Naive B cell (primary cell): Measurements from ENCODE around the gene PTK7. TPM values are rescaled to one million over a fixed set of nuclear protein-coding genes. Genes with fewer than 3 reads are reported as not detected.
"Not testable (repeated sequence)": the region's sequence is repeated elsewhere in the genome, so short reads cannot be mapped to it uniquely, and the experiment has no call there.

Experiments
- ATAC-seq, 2 donors: fragments of 150-1000 bp; cut with Tn5 transposase; 2 replicates each; pipeline ENCODE4 v1.10.0; 2021; ENCODE audit warnings: low read depth in 2 of 2, mild to moderate bottlenecking in 2 of 2, moderate library complexity in 2 of 2
- DNase-seq: peaks from one replicate; pipeline ENCODE4 v3.0.0; 2022
- H3K27ac Mint-ChIP-seq, 6 donors: one replicate each; pipeline ENCODE4 v1.8.0; 2020 to 2022; ENCODE audit warnings: mild to moderate bottlenecking in 6 of 6, mixed read lengths in 6 of 6, moderate library complexity in 5 of 6, inconsistent platforms in 2 of 6
- H3K27me3 Mint-ChIP-seq, 3 donors: one replicate each; pipeline ENCODE4 v1.8.0; 2021 to 2022; ENCODE audit warnings: mixed read lengths in 3 of 3, mild to moderate bottlenecking in 1 of 3
- H3K36me3 Mint-ChIP-seq, 2 donors: one replicate each; pipeline ENCODE4 v1.8.0; 2020 to 2022; ENCODE audit warnings: mixed read lengths in 2 of 2, inconsistent platforms in 1 of 2, mild to moderate bottlenecking in 1 of 2
- H3K4me1 Mint-ChIP-seq, 3 donors: one replicate each; pipeline ENCODE4 v1.8.0; 2020 to 2022; ENCODE audit warnings: mixed read lengths in 3 of 3, inconsistent platforms in 1 of 3, mild to moderate bottlenecking in 1 of 3, moderate library complexity in 1 of 3
- H3K4me3 Mint-ChIP-seq, 8 donors: one replicate each; pipeline ENCODE4 v1.8.0; 2020 to 2022; ENCODE audit warnings: mild to moderate bottlenecking in 8 of 8, mixed read lengths in 8 of 8, moderate library complexity in 8 of 8, inconsistent platforms in 2 of 8
- H3K9me3 Mint-ChIP-seq, 7 donors: one replicate each; pipeline ENCODE4 v1.8.0; 2020 to 2022; ENCODE audit warnings: mixed read lengths in 7 of 7, mild to moderate bottlenecking in 5 of 7, inconsistent platforms in 2 of 7, moderate library complexity in 1 of 7
- polyA plus RNA-seq, 6 donors: library from polyadenylated mRNA; unstranded; fragments of 300-500 nt; fragmentation: Illumina TruSeq; gene quantifications; one replicate each; pipeline ENCODE4 v1.2.3, GENCODE V29; 2021; ENCODE audit warnings: low read depth in 6 of 6

Gene PTK7
- not detected for polyA plus RNA-seq

DNA sequence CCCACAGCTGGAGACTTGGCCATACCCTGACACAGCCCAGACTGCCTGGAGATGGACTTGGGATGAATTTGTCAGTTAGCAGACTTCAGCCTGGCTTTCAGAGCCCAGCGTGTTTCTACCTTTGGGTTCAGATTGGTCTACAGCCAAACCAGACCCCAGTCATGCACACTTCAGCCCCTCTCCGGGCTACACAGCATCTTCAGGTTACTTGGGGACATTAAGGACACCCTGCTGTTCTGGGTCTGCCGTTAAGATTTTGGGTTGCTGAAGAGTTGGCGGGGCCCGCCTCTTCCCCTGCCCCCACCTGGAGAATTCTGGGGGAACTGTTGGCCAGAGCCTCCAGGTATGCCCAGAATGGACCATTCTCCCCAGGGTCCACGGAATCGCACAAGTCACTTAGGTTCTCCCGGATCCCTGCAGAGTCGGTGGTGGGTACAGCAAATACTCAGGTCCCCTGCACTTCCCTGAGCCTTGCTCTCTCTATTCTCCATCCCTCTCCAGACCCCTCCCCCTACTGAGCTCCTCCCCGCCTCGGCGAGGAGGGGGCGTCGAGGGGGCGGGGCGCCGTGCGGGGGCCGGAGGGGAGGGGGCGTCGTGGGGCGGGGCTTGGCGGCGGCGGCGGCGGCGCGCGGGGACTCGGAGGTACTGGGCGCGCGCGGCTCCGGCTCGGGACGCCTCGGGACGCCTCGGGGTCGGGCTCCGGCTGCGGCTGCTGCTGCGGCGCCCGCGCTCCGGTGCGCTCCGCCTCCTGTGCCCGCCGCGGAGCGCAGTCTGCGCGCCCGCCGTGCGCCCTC is at the start of gene PTK7:
PTK7 (plus strand) TSS at position 645 of the 794 bp plus-strand sequence. CDS start 175 bp downstream, outside the sequence.
- H3K4me1 Mint-ChIP-seq: peaks cover 0 to 20% (median 9%) of the 10 kb centered on the region in 3 donors
- H3K9me3 Mint-ChIP-seq: peaks cover 0 to 2% (median 0%) of the 10 kb centered on the region in 7 donors
- H3K27ac Mint-ChIP-seq: no peak within 1 kb of the TSS
- peak within 1 kb of the TSS; percentile 47 to 85 (median 74) for H3K4me3 Mint-ChIP-seq
- peaks cover 18 to 20% of the 10 kb centered on the region in 2 donors for H3K36me3 Mint-ChIP-seq
- ATAC-seq: peak; percentile 63 to 76
- no peak for DNase-seq
- H3K27me3 Mint-ChIP-seq: peaks cover 13 to 19% (median 17%) of the 10 kb centered on the region in 3 donors

DNA sequence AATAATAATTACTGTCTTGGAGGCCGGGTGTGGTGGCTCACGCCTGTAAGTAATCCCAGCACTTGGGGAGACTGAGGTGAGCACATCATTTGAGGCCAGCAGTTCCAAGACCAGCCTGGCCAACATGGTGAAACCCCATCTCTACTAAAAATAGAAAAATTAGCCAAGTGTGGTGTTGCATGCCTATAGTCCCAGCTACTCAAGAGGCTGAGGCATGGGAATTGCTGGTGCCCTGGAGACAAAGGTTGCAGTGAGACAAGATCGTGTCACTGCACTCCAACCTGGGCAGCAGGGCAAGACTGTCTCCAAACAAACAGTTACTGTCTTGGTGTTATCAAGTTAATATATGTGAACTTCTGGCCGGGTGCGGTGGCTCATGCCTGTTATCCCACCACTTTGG is 49.7 kb upstream of the PTK7 start:
- H3K27ac Mint-ChIP-seq: peak overlapping the region in 2 of 6 donors; percentile 34 to 56
- DNase-seq (no peak), ATAC-seq (no peak)
- no peak overlapping the region for H3K4me3 Mint-ChIP-seq
- H3K36me3 Mint-ChIP-seq: peaks cover 11 to 28% of the 10 kb centered on the region in 2 donors
- no peaks in the 10 kb centered on the region for H3K9me3 Mint-ChIP-seq
- peaks cover 15 to 24% (median 17%) of the 10 kb centered on the region in 3 donors for H3K4me1 Mint-ChIP-seq
- H3K27me3 Mint-ChIP-seq: no peaks in the 10 kb centered on the region

DNA sequence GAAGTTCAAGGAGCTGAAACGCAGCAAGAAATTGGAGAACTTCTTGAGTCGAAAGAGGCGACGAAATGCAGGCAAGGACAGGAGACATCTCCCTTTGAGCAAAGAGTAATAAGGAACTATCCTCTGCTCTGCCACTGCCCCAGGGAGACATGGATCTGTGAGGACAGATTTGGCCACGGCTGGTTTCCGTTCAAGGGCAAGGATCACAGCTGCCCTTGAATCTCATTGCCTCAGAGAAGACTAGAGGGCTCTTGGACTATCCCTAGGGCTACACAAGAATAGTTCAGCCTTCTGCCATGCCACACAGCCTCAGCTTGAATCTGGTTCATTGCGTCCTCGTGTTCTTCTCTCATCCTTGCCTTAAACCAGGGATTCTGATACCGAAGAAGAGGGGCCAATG is 47.0 kb upstream of the PTK7 start:
- ATAC-seq (no peak), DNase-seq (no peak)
- Mint-ChIP-seq H3K27me3 (no peaks in the 10 kb centered on the region), H3K9me3 (no peaks in the 10 kb centered on the region), H3K4me1 (peaks cover 6 to 11% (median 6%) of the 10 kb centered on the region in 3 donors), H3K36me3 (peaks cover 11 to 24% of the 10 kb centered on the region in 2 donors), H3K4me3 (no peak overlapping the region), H3K27ac (no peak overlapping the region)

DNA sequence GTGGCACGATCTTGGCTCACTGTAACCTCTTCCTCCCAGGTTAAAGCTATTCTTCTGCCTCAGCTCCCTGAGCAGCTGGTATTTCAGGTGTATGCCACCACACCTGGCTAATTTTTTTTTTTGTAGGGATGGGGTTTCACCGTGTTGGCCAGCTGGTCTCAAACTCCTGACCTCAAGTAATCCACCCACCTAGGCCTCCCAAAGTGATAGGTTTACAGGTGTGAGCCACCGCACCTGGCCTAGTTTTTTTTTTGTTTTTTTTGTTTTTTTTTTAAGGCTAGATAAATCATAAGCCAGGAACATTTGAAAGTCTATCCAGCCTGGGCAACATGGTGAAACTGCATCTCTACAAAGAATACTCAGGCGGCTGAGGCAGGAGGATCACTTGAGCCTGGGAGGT is 43.8 kb upstream of the PTK7 start:
- Mint-ChIP-seq H3K4me3 (no peak overlapping the region), H3K27ac (peak overlapping the region in 3 of 6 donors; percentile 15 to 87 (median 49)), H3K4me1 (peaks cover 0 to 4% (median 0%) of the 10 kb centered on the region in 3 donors), H3K27me3 (no peaks in the 10 kb centered on the region), H3K9me3 (no peaks in the 10 kb centered on the region), H3K36me3 (peaks cover 7 to 11% of the 10 kb centered on the region in 2 donors)
- DNase-seq: no peak
- no peak for ATAC-seq

- DNase-seq: no peak
- Mint-ChIP-seq H3K4me1 (no peaks in the 10 kb centered on the region), H3K36me3 (peaks cover 6 to 10% of the 10 kb centered on the region in 2 donors), H3K27me3 (no peaks in the 10 kb centered on the region), H3K9me3 (no peaks in the 10 kb centered on the region), H3K27ac (peak overlapping the region in 2 of 6 donors; percentile 11 to 52), H3K4me3 (peak overlapping the region in 1 of 8 donors; percentile 31)
- ATAC-seq: no peak
Observed at GRCh38 chr6:43033496-43034189, 42.5 kb upstream of the PTK7 start.

- Mint-ChIP-seq H3K36me3 (peaks cover 6 to 12% of the 10 kb centered on the region in 2 donors), H3K4me3 (no peak overlapping the region), H3K9me3 (no peaks in the 10 kb centered on the region), H3K4me1 (no peaks in the 10 kb centered on the region), H3K27ac (peak overlapping the region in 3 of 6 donors; percentile 39 to 58 (median 52)), H3K27me3 (no peaks in the 10 kb centered on the region)
- no peak for ATAC-seq
- no peak for DNase-seq
Observed at GRCh38 chr6:43034190-43034525, 42.0 kb upstream of the PTK7 start.

GRCh38 chr6:43035495-43036194 is 40.5 kb upstream of the PTK7 start:
- Mint-ChIP-seq H3K4me1 (peaks cover 0 to 2% (median 0%) of the 10 kb centered on the region in 3 donors), H3K27ac (peak overlapping the region in 1 of 6 donors; percentile 65)
- DNase-seq: no peak

DNA sequence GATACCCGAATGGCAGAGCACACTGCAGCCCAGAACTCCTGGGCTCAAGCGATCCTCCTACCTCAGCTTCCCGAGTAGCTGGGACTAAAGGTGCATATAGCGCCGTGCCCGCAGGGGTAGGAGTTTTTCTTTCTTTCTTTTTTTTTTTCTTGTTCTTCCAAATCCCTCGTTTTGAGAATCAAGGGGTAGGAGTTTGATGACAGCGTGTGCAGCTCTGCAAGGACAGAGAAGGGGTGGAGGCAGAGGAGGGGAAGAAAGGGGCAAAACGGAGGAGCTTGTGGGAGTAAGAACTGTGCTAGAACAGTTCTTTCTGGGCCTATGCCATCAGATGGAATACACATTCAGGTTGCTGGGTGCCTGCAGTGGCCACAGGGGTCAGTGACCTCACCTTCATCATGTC is 39.4 kb upstream of the PTK7 start:
- Mint-ChIP-seq H3K9me3 (no peaks in the 10 kb centered on the region), H3K27me3 (no peaks in the 10 kb centered on the region), H3K36me3 (peaks cover 0 to 19% of the 10 kb centered on the region in 2 donors)

More at GRCh38 chr6:43035495-43036194, 40.5 kb upstream of the PTK7 start:
- H3K36me3 Mint-ChIP-seq: peaks cover 0 to 12% of the 10 kb centered on the region in 2 donors
- H3K9me3 Mint-ChIP-seq: no peaks in the 10 kb centered on the region
- no peaks in the 10 kb centered on the region for H3K27me3 Mint-ChIP-seq
- ATAC-seq: no peak
- H3K4me3 Mint-ChIP-seq: no peak overlapping the region

GRCh38 chr6:43037197-43037596 is 38.9 kb upstream of the PTK7 start:
- H3K27ac Mint-ChIP-seq: no peak overlapping the region
- H3K36me3 Mint-ChIP-seq: peaks cover 0 to 19% of the 10 kb centered on the region in 2 donors
- no peaks in the 10 kb centered on the region for H3K9me3 Mint-ChIP-seq
- H3K27me3 Mint-ChIP-seq: no peaks in the 10 kb centered on the region
- no peak for DNase-seq
- peaks cover 0 to 2% (median 0%) of the 10 kb centered on the region in 3 donors for H3K4me1 Mint-ChIP-seq
- no peak overlapping the region for H3K4me3 Mint-ChIP-seq
- ATAC-seq: no peak

More for the DNA sequence above, 39.4 kb upstream of the PTK7 start:
- Mint-ChIP-seq H3K4me1 (peaks cover 0 to 2% (median 0%) of the 10 kb centered on the region in 3 donors), H3K27ac (no peak overlapping the region), H3K4me3 (no peak overlapping the region)
- ATAC-seq (no peak), DNase-seq (no peak)

DNA sequence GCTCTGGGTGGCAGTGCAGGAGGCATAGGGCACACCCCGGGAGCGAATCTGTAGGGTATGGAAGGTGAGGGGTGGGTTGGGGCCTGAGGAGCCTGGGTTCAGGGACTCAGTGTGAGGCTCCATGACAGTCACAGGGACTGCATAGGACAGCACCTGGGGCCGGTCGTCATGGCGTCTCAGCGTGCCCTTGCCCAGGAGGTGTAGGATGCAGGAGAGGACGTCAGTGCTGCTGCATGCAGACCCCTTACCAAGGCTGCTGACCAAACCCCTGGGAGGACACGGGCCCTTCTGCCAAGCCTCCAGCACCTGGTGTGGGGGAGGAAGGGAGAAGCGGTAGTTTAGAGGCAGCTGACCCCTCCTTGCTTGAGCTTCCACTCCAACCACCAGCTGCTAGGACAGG is 38.4 kb upstream of the PTK7 start:
- Mint-ChIP-seq H3K4me3 (no peak overlapping the region), H3K27ac (peak overlapping the region in 1 of 6 donors; percentile 75), H3K27me3 (no peaks in the 10 kb centered on the region), H3K9me3 (no peaks in the 10 kb centered on the region), H3K36me3 (peaks cover 4 to 19% of the 10 kb centered on the region in 2 donors), H3K4me1 (peaks cover 0 to 2% (median 0%) of the 10 kb centered on the region in 3 donors)
- ATAC-seq: no peak
- DNase-seq: no peak

DNA sequence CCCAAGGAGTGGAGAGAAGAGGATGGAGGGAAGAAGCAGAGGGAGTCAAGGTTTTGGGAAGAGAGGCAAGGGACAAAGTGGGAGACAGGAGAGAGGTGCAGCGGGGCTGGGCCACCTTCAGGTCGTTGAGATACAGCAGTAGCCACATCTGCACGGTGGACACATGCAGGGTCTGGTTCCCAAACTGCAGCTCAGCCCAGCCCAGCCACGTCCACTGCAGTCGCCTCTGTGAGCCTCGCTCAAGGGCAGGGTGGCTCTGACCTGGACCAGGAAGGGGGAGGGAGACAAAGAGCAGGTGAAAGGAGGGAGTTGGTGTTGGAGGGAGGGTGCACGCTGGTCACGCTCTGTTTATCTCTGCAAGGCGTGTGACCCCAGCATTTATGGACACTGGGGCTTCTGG is 37.4 kb upstream of the PTK7 start:
- Mint-ChIP-seq H3K4me1 (peaks cover 0 to 2% (median 0%) of the 10 kb centered on the region in 3 donors), H3K27ac (peak overlapping the region in 2 of 6 donors; percentile 88 to 94), H3K4me3 (no peak overlapping the region), H3K36me3 (peaks cover 5 to 19% of the 10 kb centered on the region in 2 donors), H3K27me3 (no peaks in the 10 kb centered on the region), H3K9me3 (no peaks in the 10 kb centered on the region)
- ATAC-seq (no peak), DNase-seq (no peak)

DNA sequence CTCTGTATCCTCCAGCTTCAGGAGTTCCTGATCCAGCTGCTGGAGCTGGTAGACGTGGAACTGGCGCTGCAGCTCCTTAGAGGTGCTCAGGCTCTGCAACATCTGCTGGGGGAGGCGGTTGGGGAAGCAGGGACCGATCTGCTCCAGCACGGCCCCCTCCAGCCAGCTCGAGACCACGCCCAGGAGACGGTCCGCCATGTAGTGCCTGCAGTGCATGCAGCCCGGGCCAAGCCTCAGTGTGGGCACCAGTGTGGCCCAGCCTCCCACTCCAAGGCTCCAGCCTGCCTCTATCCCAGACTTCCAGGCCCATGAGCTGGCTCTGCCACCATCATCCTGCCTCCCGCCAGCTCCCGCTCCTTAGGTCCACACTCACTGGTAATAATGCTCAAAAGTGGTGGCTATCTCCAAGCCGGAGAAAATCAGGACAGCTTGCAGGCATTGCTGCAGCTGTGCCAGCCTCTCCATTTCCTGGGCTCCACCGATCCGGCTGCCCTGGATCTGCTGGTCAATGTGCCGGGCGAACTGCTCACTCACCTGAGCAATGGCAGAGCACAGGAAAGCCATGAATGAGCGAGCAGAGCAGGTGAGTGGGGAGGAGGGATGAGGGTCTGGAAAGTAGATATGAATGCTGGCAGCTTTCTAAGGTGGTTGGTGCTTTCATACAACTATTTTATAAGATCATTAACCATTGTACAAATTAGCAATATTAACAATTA is 35.4 kb upstream of the PTK7 start:
- no peak for ATAC-seq
- Mint-ChIP-seq H3K36me3 (peaks cover 5 to 24% of the 10 kb centered on the region in 2 donors), H3K4me3 (no peak overlapping the region), H3K27ac (no peak overlapping the region), H3K4me1 (peaks cover 0 to 4% (median 2%) of the 10 kb centered on the region in 3 donors), H3K27me3 (no peaks in the 10 kb centered on the region), H3K9me3 (no peaks in the 10 kb centered on the region)
- no peak for DNase-seq

DNA sequence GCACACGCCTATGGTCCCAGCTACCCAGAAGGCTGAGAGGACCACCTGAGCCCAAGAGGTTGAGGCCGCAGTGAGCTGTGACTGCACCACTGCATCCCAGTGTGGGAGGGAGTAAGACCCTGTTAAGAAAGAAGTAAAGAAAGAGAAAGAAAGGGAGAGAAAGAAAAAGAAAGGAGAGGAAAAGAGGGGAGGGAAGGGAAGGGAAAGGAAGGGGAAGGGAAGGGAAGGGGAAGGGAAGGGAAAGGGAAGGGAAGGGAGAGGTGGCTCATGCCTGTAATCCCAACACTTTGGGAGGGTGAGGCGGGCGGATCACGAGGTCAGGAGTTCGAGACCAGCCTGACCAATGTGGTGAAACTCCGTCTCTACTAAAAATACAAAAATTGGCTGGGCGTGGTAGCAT is 34.6 kb upstream of the PTK7 start:
- peaks cover 5 to 30% of the 10 kb centered on the region in 2 donors for H3K36me3 Mint-ChIP-seq
- H3K4me1 Mint-ChIP-seq, H3K27ac Mint-ChIP-seq, ATAC-seq, H3K9me3 Mint-ChIP-seq, H3K27me3 Mint-ChIP-seq, H3K4me3 Mint-ChIP-seq, DNase-seq: not testable (repeated sequence)
